B cell (primary cell): ENCODE results near the gene HMGN5.

Experiments used
- CTCF ChIP-seq: fragments of 200-600 bp; IDR thresholded peaks from one replicate; pipeline ENCODE4 v1.8.0; 2022; ENCODE audit warnings: antibody characterized with exemption, mild to moderate bottlenecking
- EZH2 ChIP-seq: IDR thresholded peaks from 2 replicates; pipeline ENCODE4 v1.6.1; 2012; ENCODE audit warnings: borderline replicate concordance, low read depth, mild to moderate bottlenecking, moderate library complexity, low read length; ENCODE audit not compliant: insufficient read depth, poor library complexity, severe bottlenecking

GRCh38 chrX:81206476-81206875, 4.8 kb upstream of the HMGN5 start:
- TF ChIP-seq CTCF: no peak
- TF ChIP-seq EZH2: no peak
